ENCODE results near the gene VASN. TPM values are rescaled to one million over a fixed set of nuclear protein-coding genes. Genes with fewer than 3 reads are reported as not detected.

VASN gene
- total RNA-seq, 4 donors from 2014 or later: 10.8 to 40.0 (median 25.8) TPM

GRCh38 chr16:4426722-4427372 lies 55.2 kb downstream of the VASN start:
- TF ChIP-seq CTCF (IDR thresholded peaks at IDR 0.05): no peak
- DNase-seq (ENCODE audit: low spot score): no peak
- ATAC-seq (ENCODE audit: low FRiP score): no peak

DNA sequence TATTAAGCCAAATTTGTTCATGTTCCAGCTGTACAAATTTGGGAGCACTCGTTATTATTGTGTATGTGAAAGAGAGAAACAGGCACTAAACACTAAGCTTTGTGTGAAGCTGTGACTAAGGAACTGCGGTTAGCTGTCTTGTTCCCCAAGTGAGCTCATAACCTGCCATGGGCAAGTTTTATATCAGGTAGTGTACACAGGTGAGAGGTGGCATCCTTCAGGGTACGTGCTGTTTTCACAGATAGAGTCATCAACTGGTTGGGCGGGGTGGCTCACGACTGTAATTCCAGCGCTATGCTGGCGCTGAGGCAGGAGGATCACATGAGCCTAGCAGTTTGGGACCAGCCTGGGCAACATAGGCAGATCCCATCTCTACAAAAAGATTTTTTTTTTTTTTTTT lies 56.9 kb downstream of the VASN start:
- no peak for TF ChIP-seq CTCF (IDR thresholded peaks at IDR 0.05)
- DNase-seq (ENCODE audit: low spot score) (no peak), ATAC-seq (ENCODE audit: low FRiP score) (no peak)

GRCh38 chr16:4431023-4431422 lies 59.4 kb downstream of the VASN start:
- ATAC-seq (ENCODE audit: low FRiP score): no peak
- TF ChIP-seq CTCF (IDR thresholded peaks at IDR 0.05): no peak

More at GRCh38 chr16:4431023-4431422, 59.4 kb downstream of the VASN start:
- no peak for DNase-seq (ENCODE audit: low spot score)

Small RNA genes lying within 50 kb of the gene (small RNA-seq; reads per million reads assigned to genes)
- gene AC012676.2: not detected

Other genes with a start within 250 kb of the VASN start
- gene SRL, start 129.8 kb upstream of the VASN start, total RNA-seq: 1 to 10 TPM in 3 of 4 donors, under 1 TPM in 1; 0.84 to 4.4 (median 1.9) TPM
- 10 to 100 TPM in 1 of 4 donors, 1 to 10 TPM in 3; 2.9 to 16.9 (median 4.7) TPM for gene TFAP4, start 98.8 kb upstream of the VASN start, total RNA-seq
- gene GLIS2, start 55.8 kb upstream of the VASN start, total RNA-seq: 1 to 10 TPM; 1.9 to 4.9 (median 3.0) TPM
- gene PAM16, start 20.5 kb upstream of the VASN start, total RNA-seq: 10 to 100 TPM; 32.7 to 53.9 (median 41.8) TPM
- gene CORO7, start 44.7 kb downstream of the VASN start, total RNA-seq: 10 to 100 TPM; 15.1 to 46.3 (median 27.5) TPM
- 10 to 100 TPM; 40.5 to 47.1 (median 42.3) TPM for gene DNAJA3, start 54.0 kb downstream of the VASN start, total RNA-seq
- gene NMRAL1, start 102.8 kb downstream of the VASN start, total RNA-seq: 10 to 100 TPM; 27.9 to 56.8 (median 44.5) TPM
- gene HMOX2, start 104.5 kb downstream of the VASN start, total RNA-seq: 100 to 1,000 TPM in 1 of 4 donors, 10 to 100 TPM in 3; 82.8 to 105 (median 96.5) TPM
- gene CDIP1, start 166.9 kb downstream of the VASN start, total RNA-seq: 10 to 100 TPM; 12.7 to 18.8 (median 14.2) TPM
- gene C16orf96, start 184.5 kb downstream of the VASN start, total RNA-seq: under 1 TPM in 2 of 4 donors, not detected in 2; 0.19 to 0.36 TPM
- 10 to 100 TPM in 1 of 4 donors, 1 to 10 TPM in 3; 5.5 to 16.3 (median 6.7) TPM for gene UBALD1, start 243.0 kb downstream of the VASN start, total RNA-seq